Stimulated activated CD8-positive, alpha-beta memory T cell treated with anti-CD3 and anti-CD28 coated beads, Interleukin-15, amount 100 ng/mL, for 1 hour (primary cell): ENCODE data around the gene FRMD3.
"Not testable (repeated sequence)": the region's sequence is repeated elsewhere in the genome, so short reads cannot be mapped to it uniquely, and the experiment has no call there.

Experiments
- DNase-seq: peaks from one replicate; pipeline ENCODE4 v3.0.0-alpha.2; 2020; ENCODE audit warnings: low read depth

The FRMD3 gene

DNA sequence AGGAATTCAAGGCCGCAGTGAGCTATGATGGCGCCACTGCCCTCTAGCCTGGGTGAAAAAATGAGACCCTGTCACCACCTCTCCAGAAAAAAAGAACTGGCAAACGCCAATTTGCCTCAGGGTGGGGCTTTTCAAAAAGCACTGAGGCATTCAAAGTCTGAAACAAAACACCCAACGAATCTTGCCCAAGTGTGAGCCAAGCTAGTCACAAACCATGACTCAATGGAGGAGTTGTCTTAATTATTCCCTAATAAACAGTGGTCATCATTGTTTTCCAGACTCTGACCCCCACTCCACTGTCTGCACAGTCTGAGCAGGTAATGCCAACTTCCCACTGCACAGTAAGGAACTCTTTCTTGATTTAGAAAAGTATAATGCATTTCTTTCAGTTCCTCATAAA, 16.8 kb downstream of the FRMD3 start:
- no peak for DNase-seq

DNA sequence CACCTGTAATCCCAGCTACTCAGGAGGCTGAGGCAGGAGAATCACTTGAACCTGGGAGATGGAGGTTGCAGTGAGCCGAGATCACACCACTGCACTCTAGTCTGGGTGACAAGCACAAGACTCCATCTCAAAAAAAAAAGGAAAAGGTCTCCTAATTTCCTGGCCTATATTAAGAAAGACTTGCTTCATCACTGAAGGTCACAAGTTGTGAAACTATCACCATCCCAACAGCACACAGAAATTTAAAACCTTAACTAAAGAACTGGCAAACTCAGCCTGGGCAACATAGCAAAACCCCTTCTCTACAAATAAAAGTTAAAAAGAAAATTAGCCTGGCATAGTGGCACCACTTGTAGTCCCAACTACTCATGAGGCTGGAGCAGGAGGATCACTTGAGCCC, 17.2 kb downstream of the FRMD3 start:
- no peak for DNase-seq

DNA sequence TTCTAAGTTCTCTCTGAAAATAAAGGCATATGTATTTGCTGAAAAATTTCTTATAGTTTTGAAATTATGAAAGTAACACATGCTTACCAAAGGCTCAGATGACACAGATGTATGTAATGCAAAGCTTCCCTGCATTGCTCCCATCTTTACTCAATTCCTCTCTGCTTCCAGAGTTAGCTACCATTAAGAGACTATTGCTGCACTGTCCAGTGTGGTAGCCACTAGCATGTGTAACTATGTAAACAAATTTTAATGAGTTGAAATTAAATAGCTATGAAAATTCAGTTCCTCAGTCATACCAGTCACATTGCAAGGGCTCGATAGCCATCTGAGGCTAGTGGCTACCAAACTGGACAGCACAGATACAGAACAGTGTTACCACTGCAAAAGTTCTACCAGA, 17.9 kb downstream of the FRMD3 start:
- DNase-seq, result no peak

DNA sequence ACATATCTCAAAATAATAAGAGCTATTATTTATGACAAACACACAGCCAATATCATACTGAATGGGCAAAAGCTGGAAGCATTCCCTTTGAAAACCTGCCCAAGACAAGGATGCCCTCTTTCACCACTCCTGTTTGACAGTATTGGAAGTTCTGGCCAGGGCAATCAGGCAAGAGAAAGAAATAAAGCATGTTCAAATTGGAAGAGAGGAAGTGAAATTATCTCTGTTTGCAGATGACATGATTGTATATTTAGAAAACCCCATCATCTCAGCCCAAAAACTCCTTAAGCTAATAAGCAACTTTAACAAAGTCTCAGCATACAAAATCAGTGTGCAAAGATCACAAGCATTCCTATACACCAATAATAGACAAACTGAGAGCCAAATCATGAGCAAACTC, 20.2 kb downstream of the FRMD3 start:
- DNase-seq, result not testable (repeated sequence)

DNA sequence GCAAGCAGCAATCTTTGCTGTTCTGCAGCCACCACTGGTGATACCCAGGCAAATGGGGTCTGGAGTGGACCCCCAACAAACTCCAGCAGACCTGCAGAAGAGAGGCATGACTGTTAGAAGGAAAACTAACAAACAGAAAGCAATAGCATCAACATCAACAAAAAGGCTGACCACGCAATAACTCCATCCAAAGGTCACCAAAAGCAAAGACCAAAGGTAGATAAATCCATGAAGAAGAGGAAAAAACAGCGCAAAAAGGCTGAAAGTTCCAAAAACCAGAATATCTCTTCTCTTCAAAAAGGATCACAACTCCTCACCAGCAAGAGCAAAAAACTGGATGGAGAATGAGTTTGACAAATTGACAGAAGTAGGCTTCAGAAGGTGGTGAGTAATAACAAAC, 23.4 kb downstream of the FRMD3 start:
- no peak for DNase-seq

DNA sequence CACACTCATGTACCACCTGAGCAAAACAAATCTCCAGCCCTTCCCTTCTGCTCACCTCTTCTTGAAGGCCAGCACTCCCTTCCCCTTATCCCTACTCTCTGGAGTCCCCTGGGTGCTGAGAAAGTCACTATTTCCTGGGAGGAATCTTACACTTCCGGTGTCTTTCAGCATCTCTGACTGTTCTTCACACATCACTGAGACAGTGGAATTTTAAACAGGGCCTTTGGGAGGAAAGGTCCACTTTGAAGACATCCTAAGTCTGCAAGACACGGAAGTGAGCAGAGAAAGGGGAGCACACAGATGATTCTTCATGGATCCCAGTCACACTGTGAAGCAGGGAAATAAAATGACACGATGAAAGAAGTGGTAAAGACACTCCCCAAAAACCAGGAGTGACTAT, 25.6 kb downstream of the FRMD3 start:
- DNase-seq, result no peak

DNA sequence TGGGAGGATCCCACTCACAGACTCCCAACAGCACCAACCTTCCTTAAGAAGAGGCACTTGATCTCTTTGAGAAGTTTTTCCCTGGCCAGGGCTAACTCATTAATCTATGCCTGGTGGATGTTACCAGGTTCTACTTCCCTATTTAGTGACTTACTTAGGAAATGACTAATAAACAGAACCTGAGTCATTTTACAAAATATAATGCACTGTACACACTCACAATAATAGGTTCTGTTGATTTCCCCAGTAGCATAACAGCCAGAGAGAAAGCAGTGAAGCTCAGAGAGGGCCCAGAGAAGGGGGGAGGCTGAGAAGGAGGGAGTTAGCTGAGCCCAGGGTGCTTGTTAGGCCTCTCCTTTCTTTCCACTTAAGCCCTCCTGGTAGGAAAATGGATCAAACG, 27.1 kb downstream of the FRMD3 start:
- DNase-seq, result no peak

DNA sequence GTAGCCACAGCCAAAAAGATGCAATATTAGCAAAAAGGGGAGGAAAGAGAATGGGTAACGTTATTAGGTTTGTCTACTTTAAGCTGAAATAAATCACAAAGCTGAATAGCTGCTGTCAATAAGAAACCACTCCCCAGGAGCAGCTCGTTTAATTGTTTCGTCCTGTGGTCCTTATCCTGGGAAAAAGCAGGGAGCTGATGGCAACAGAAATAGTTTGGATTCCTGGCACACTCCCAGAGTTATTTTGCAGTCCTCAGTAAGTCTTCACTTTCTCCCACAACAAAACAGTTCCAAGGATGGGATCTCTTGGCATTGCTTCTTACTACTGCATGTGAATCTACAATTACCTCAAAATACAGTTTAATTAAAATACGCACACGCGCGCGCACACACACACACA, 28.8 kb downstream of the FRMD3 start:
- DNase-seq, result no peak

DNA sequence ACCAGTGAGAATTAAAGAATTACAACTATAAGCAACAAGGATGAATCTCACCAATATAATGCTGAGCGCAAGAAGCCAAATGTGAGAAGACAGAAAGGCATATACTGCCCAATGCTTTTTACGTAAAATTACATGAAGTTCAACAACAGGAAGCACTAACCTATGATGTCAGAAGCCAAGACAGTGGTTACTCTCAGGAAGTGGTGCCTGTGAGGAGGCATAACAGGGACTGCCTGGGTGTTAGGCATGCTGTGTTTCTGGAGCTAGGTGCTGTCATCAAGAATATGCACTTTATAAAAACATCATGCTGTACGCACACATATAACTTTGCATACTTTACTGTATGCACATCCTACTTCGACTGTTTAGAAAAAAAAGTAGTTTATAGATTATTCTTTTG, 30.1 kb downstream of the FRMD3 start:
- DNase-seq, result no peak

DNA sequence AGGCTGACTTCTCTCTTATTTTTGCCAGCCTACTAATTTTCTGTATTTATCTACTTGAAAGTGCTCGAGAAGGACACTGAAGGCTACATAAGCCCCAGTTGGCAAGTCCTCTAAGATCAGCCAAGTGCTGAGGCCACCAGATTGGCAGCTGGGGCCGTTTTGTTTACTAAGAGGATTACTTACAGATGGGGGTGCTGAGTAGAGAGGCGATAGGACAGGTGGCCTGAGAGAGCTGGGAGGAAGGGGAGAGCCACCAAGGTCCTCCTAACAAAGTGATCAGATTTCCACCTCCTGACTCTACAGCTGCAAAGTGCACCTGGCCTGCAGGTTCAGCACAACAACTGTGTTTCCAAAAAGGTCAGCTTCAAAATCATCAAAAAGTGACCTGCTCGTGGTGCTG, 32.9 kb downstream of the FRMD3 start:
- DNase-seq, result no peak

DNA sequence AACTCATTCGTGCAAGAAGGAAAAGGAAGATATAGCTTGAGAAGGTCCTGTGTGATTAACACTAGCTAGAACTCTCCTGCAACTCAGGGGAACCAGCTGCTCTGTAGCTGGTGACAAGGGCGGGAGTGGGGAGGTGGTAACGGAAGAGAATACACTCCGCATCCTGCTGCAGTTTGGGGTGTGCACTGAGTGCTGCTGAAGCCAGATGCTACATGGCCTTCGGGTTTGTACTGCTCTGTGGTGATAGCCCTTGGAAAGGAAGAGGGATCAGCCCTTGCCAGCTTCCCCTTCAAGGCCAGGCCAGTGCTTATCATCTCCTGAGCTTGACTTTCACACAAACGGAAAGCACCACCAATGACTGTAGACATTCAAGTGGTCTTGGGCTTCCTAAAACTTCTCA, 34.3 kb downstream of the FRMD3 start:
- DNase-seq, result no peak

DNA sequence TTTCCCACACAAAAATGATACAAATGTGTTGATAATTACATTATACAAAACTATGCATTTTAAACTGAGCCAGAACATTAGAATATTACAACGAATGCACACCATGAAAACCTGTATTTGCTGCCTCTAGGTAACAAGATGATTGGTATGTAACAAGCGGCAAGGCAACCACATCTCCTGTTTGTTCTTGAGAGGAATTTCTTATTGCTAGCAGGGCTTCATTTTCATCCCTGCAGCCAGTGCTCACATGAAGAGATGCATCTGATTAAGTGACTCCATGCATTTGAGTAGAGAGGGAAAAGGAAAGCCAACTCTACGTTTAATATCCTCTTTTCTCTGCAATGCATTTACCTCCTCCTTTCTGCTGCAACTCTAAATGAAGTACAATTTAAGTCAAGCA, 36.6 kb downstream of the FRMD3 start:
- DNase-seq, result no peak

DNA sequence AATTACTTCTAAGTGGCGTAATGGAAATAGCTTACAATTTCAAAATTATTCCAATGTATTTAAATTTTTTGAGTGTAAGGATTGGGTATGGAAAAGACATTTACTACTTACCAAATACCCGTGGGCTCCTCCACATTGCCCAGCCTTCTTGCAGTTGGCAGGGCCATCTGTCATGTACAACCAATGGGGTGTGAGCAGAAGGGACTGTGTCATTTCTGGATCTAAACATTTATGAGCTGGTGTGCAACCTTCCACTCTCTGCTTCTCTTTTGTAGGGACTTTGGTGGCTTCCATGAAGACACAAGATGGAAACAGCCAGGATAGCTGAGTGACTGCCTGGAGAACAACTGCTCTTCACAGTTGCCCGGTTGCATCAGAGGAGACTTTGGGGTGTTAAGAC, 40.8 kb downstream of the FRMD3 start:
- DNase-seq, result no peak

DNA sequence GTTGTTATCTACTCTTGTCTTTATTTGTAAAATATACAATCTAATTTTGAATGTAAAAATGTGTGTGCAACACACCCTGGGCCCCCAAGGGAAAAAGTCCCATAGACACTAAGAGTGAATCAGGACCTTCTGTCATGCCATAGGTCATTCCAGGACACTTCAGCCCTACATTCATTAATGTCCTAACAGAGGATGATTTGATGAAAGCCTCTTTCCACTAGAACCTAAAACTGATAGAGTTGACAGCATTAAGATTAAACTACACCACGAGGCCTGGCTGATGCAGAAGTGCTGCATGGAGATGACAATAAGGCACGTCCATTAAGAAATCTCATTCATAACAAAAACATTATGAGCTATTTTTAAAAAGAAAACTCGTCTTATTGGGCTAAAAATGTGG, 46.2 kb downstream of the FRMD3 start:
- DNase-seq, result no peak

DNA sequence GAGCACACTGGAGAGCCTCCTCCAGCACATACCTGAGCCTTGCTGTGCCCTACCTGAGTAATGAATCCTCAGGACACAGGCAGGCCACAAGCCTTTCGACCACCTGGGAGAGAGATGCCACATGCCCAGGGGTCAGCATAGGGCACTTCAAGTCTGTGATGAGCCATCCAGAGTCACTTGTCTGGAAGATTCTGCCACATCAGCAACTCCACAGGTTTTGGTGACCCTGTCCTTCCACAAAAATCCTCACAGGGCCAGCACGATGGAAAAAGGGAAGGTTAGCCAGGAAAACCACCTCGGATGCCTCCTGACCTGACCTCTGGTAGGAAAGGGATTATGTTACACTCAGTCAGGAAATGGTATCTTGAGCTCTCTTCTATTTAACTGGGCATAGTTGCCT, 46.8 kb downstream of the FRMD3 start:
- no peak for DNase-seq

DNA sequence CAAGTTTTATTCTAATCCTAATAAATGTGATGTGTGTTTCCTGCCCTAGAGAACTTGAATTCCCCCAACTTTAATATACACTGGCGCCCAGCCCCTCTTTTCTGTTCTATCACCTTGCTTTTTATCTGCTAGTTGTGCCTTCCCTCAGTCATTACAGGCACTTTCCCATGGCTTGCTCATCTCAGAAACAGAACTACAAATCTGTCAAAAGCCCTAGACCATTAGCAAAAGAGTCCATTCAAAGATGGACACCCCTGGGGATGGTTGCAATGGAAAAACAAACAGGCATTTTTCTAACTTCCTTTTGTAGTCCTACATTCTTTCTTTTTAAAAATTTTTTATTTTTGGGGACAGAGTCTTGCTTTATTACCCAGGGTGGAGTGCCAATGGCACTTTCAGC, 48.2 kb downstream of the FRMD3 start:
- no peak for DNase-seq

DNA sequence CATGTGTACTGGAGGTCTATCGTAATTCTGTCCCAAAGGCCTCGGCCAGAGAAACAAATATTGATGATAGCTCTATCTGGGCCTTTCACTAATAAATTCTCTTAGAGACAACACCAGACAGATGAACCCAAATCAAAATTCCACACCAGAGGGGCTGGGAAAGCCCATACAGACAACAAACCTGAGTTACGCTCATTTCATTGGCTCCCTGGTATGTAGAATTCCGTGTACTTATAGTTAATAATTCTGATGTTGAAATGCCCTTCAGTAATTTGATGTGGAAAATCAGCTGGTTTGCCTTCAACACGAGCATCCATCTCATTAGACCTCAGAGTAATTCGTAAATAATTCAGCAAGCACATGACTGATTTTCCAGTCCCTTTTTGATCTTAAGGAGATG, 53.2 kb downstream of the FRMD3 start:
- no peak for DNase-seq

DNA sequence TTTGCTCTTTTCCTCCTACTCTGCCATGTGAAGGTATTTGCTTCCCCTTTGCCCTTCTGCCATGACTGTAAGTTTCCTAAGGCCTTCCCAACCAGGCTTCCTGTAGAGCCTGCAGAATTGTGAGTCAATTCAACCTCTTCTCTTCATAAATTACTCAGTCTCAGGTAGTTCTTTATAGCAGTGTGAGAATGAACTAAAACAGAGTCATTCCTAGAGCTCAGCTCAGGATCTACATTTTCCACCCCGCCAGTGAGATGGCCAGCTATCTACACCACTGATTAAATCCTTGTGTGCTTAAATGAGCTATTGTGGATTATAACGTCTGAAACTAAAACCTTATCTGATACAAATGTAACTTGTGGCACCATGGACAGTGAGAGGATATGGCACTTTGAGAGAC, 55.0 kb downstream of the FRMD3 start:
- DNase-seq, result no peak

DNA sequence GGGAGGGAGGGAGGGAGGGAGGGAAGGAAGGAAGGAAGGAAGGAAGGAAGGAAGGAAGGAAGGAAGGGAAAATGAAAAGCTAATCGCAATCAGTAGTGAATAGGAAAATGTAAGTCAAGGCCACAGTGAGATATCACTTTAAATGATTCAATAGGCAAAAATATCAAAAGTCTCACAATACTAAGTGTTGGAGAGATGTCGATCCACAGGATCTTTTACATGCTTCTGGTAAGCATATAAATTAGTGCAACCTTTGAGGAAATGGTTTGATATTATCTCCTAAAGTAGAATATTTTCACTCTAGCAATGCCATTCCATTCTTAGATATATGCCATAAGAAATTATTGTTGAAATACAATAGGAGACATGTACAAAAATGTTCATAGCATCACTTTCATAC, 58.4 kb downstream of the FRMD3 start:
- DNase-seq, result no peak

DNA sequence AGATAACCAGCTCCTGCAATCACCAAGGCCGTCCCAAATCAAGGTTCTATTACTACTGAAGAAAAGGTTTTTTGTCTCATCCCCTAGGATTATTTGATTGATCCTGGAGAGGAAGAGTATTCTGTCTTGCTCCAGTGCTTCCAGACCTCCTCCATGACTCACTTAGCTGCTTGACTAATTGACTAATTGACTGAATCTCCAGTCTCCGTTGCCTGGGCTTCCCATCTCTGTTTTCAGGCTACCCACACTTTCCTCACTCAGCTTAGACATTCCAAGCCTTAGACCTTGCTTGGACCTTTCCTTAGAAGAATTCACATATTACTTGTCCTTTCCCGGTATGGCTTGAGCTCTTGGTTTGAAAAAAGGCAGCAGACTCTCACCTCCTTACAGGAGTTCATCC, 60.6 kb downstream of the FRMD3 start:
- no peak for DNase-seq

DNA sequence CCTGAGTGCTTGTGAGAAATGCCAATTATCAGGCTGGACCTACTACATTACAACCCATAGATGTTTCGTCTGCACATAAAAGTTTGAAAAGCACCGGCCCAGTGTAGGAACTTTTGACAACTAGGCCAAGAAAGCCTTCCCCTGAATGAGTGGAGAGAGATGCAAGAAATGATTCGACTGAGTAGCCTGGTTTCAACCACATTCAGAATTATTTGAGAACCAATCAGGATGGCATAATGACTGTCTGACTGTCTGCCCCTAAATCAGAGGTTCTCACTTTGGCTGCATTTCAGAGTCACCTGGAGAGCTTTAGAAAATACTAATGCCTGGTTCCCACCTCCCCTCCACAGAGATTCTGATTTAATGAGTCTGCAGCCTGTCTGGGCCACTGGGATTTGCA, 61.1 kb downstream of the FRMD3 start:
- DNase-seq, result no peak

DNA sequence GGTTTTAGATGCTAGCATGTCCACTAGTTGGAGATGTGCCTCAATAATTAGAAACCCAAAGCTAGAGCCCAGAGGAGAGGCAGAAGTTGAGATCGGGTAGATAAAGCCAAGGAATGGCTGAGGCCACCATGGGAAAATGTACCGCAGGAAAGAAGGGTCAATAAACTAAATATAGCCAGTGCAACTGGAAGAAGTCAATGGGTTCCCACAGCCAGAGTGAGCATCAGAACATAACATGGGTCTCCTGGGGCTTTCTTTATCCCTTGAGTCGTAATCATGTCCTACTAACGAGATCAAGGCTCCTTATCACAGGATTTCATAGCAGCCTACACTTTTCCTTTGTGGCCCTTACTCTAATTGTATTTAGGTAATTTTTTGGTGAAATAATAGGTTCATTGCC, 61.7 kb downstream of the FRMD3 start:
- DNase-seq, result no peak

DNA sequence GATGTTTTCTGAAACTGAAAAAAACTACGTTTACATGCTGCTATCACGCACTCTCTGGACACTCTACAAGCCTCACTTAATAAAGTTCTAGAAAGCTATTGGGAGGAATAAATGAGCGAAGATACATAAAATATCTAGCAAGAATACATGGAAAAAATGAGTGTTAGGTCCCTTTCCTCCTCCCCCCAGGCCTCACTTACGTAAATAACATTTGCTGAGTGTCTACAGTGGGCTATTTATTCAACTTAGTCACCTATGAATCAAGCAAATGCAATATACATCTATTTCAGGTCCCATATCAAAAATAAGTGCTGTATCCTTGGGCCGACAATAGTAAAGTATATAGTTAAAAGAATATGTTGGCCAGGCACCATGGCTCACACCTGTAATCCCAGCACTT, 62.5 kb downstream of the FRMD3 start:
- DNase-seq, result no peak

DNA sequence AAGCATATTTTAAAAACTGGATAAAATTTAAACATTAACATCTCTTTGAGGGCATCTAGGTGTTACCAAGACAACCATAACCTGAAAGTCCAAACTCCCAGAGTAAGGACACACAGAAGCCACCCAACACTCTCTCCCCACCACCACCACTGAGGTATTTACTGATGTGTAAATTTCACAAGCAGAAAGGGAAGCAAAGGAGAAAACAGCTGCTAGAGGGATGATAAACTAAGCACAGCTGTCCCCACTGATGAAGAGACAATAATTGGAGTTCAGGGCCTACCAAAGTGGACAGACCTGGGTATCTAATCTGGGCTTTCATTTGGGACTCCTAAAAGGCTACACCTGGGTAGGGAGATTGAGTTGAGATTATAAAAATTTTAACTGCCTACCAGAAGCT, 63.6 kb downstream of the FRMD3 start:
- no peak for DNase-seq

DNA sequence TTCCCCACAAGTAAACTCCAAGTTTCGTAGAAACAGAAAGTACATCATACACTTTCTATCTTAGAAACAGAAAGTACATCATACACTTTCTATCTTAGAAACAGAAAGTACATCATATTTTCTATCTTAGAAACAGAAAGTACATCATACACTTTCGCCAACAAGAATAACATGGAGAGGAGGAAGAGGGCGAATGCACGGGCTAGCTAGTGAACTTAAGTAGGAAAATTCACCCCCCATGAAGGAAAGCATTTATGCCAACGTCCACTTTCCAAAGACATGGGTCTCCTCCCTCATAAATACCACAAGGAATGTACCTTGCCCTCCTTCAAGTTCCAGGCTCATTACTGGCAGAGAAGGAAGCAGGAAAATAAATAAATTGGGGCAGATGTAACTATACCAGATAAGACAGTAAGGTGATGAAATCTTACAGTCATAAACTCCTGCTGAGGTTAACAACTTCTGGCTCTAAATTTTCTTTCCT, 64.7 kb downstream of the FRMD3 start:
- DNase-seq, result no peak
